HG02852 (cell line): ENCODE measurements around the gene KRT76.

Source experiments
- ATAC-seq: cut with Tn5 transposase; IDR thresholded peaks from one replicate; pipeline ENCODE4 v1.9.1; 2021; ENCODE audit warnings: mild to moderate bottlenecking, moderate library complexity; ENCODE audit not compliant: unreplicated experiment

The KRT76 gene

GRCh38 chr12:52813203-52813819 is 36.2 kb upstream of the KRT76 start:
- no peak for ATAC-seq

GRCh38 chr12:52812749-52813148 is 35.6 kb upstream of the KRT76 start:
- ATAC-seq: no peak

GRCh38 chr12:52812073-52812400 is 34.9 kb upstream of the KRT76 start:
- ATAC-seq: no peak

- no peak for ATAC-seq
These were observed 34.3 kb upstream of the KRT76 start for GRCh38 chr12:52811191-52812072.

- no peak for ATAC-seq
These were observed 33.4 kb upstream of the KRT76 start for GRCh38 chr12:52810554-52810953.

- ATAC-seq: no peak
These were observed 32.0 kb upstream of the KRT76 start for GRCh38 chr12:52809166-52809565.

- ATAC-seq: no peak
These were observed 31.5 kb upstream of the KRT76 start for GRCh38 chr12:52808573-52809160.

- no peak for ATAC-seq
These were observed 30.7 kb upstream of the KRT76 start for GRCh38 chr12:52807544-52808470.

GRCh38 chr12:52806821-52807543 is 29.8 kb upstream of the KRT76 start:
- no peak for ATAC-seq

- ATAC-seq: no peak
These were observed 29.1 kb upstream of the KRT76 start for GRCh38 chr12:52806169-52806811.

- no peak for ATAC-seq
These were observed 28.6 kb upstream of the KRT76 start for GRCh38 chr12:52805739-52806138.

GRCh38 chr12:52805000-52805399 is 27.9 kb upstream of the KRT76 start:
- no peak for ATAC-seq

- ATAC-seq: no peak
These were observed 25.3 kb upstream of the KRT76 start for GRCh38 chr12:52802442-52802841.

- ATAC-seq: no peak
These were observed 24.6 kb upstream of the KRT76 start for GRCh38 chr12:52801773-52802172.

GRCh38 chr12:52800259-52800917 is 23.2 kb upstream of the KRT76 start:
- no peak for ATAC-seq

- ATAC-seq: no peak
These were observed 22.5 kb upstream of the KRT76 start for GRCh38 chr12:52799505-52800211.

- ATAC-seq: no peak
These were observed 21.7 kb upstream of the KRT76 start for GRCh38 chr12:52798671-52799504.
